ENCODE results near the gene POTEM.
"Not testable (repeated sequence)": the region's sequence is repeated elsewhere in the genome, so short reads cannot be mapped to it uniquely, and the experiment has no call there.

DNA sequence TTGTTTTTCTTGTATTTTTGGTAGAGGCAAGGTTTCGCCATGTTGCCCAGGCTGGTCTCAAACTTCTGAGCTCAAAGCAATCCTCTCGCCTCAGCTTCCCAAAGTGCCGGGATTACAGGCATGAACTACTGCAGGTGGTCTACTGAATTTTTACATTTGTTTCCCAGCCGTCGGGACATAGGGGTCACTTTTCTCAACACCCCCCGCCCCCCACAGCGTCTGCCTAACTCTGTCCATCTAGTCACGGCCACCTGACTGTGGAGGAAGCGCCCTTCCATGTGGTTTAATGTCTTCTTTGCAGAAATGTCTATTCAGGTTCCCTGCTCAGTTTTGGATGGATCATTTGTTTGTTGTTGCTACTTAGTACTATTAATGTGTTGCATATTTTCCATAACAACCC is 14.1 kb upstream of the POTEM start:
- TF ChIP-seq EZH2 (IDR thresholded peaks at IDR 0.05; ENCODE audit: insufficient read depth, poor library complexity, severe bottlenecking); EZH2phosphoT487 (IDR thresholded peaks at IDR 0.05; ENCODE audit: insufficient read depth, low read depth): not testable (repeated sequence)

All from GM23248 (cell line).